Measurements from ENCODE around the gene SLAMF6.
"Not testable (repeated sequence)": the region's sequence is repeated elsewhere in the genome, so short reads cannot be mapped to it uniquely, and the experiment has no call there.

The SLAMF6 gene

DNA sequence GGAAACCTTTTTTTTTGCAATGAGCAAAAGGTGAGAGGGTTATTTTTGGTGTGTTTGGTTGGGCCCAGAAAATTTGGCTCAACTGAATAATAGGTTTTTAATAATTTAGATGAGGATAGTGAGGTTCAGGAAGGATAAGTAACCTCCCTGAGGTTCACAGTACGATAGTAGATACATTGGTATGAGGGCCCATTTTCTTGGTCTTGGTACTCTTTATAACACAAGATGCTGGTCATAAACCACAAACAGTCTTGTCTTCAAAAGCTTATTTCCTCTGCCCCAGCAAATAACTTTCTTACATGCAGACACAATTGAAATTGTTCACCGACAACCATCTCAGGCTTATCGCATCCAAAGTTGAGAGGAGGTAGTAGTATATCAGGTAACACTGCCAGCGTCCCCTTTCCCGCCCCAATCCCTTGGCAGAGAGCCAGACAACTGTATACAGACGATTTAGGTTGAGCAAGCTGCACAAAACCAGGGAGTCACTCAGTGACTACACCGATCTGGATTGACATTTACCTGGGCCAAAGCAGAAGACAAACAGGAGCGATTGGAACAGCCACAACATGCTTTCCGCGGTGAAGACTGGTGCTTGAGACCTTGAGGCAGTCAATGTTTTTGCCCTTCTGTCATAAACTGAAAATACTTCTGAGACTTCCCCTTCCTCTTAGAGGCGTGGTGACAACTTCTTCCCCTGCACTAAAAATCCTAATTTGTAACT, at the start of gene SLAMF6:
SLAMF6 (minus strand) TSS at position 634 of the 724 bp plus-strand sequence; CDS start at position 571, 63 bp downstream.
- Histone ChIP-seq H3K4me3 (ENCODE audit: low read length) (no peak within 1 kb of the TSS), H3K27me3 (ENCODE audit: control insufficient read depth, insufficient read depth, low read length) (no peaks in the 10 kb centered on the region), H3K27ac (ENCODE audit: low read length) (no peak within 1 kb of the TSS), H3K9me3 (ENCODE audit: control insufficient read depth, low read depth, low read length) (no peaks in the 10 kb centered on the region), H3K36me3 (ENCODE audit: control insufficient read depth, low read depth, low read length) (no peaks in the 10 kb centered on the region), H3K4me1 (ENCODE audit: control insufficient read depth, low read depth, low read length) (peaks cover 20% of the 10 kb centered on the region), H3K9ac (ENCODE audit: low read length) (no peak within 1 kb of the TSS)

DNA sequence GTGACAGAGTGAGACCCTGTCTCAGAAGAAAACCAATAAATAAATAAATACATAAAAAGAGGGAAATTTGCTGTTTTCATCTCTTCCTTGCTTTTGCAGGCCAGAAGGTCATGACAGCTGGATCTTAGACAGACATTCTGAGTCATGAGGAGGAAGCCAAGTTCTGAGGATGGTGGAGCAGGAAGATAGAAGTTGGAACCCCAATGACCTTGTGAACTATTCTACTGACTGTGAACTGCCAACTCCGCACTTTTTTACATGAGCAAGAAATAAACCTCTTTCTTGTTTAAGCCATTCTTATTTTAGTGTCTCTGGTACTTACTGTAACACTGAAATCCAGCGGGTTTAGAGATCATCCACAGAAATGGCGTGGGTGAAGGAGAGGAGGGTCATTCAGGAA, 47.8 kb upstream of the SLAMF6 start:
- Histone ChIP-seq H3K4me1 (ENCODE audit: control insufficient read depth, low read depth, low read length) (no peaks in the 10 kb centered on the region), H3K27me3 (ENCODE audit: control insufficient read depth, insufficient read depth, low read length) (no peaks in the 10 kb centered on the region), H3K27ac (ENCODE audit: low read length) (no peak overlapping the region), H3K36me3 (ENCODE audit: control insufficient read depth, low read depth, low read length) (no peaks in the 10 kb centered on the region), H3K4me3 (ENCODE audit: low read length) (no peak overlapping the region), H3K9ac (ENCODE audit: low read length) (no peak overlapping the region), H3K9me3 (ENCODE audit: control insufficient read depth, low read depth, low read length) (no peaks in the 10 kb centered on the region)

DNA sequence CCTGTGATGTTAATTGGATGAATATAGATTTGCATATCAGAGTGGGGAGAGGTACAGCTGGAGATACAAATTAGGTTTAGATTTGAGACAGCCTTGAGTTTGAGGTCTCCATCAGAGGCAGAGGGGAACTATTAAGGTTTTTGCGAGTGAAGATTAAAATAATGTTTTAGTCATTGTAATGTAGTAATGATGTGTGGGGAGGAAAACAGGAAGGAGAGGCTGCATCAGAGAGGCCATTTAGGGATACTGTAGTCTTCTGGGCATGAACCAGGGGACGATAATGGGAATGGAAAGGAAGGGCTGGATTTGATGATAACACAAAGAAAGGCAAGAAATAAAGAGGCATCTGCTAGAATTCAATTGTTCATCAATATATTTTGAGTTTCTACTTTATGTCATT, 46.8 kb upstream of the SLAMF6 start:
- H3K36me3 ChIP-seq (ENCODE audit: control insufficient read depth, low read depth, low read length), result no peaks in the 10 kb centered on the region
- no peaks in the 10 kb centered on the region for H3K27me3 ChIP-seq (ENCODE audit: control insufficient read depth, insufficient read depth, low read length)
- H3K27ac ChIP-seq (ENCODE audit: low read length), result no peak overlapping the region
- no peak overlapping the region for H3K9ac ChIP-seq (ENCODE audit: low read length)
- H3K4me3 ChIP-seq (ENCODE audit: low read length), result no peak overlapping the region
- no peaks in the 10 kb centered on the region for H3K4me1 ChIP-seq (ENCODE audit: control insufficient read depth, low read depth, low read length)
- H3K9me3 ChIP-seq (ENCODE audit: control insufficient read depth, low read depth, low read length), result no peaks in the 10 kb centered on the region

DNA sequence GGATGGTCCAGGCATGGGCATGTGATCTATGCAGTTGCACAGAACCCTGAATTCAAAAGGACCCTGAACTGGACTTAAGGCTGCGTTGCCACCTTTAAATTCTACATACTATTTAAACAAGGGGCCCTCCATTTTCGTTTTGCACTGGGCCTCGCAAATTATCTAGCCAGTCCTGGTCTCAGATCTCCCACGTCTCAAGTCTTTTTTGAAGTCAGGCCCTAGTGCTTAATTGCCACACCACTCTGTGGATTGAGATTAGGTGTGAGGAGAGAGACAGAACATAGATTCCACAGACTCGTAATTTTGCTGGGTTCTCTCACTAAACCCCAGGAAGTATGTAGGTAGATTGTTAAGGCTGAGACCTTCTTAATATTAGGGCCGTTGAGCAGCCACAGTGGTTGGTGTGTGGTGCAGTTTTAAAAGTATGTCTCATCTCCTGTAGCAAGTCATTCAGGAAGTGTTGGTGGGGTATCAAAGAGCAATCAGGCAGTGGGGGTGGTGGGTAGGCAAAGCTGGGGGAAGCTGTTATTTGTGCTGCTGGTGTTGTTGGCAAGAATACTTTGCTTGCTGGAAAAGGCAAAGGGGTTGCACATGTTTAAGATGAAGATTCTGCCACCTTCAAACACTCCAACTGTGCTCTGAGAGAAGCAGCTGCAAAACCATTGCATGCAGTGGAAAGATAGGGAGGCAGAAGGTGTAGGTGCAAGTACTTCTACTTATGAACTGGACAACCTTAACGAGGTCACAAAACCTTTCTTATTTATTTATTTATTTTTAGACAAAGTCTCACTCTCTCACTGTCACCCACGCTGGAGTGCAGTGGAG, 45.0 kb upstream of the SLAMF6 start:
- Histone ChIP-seq H3K27me3 (ENCODE audit: control insufficient read depth, insufficient read depth, low read length) (no peaks in the 10 kb centered on the region), H3K9ac (ENCODE audit: low read length) (no peak overlapping the region), H3K9me3 (ENCODE audit: control insufficient read depth, low read depth, low read length) (no peaks in the 10 kb centered on the region), H3K4me1 (ENCODE audit: control insufficient read depth, low read depth, low read length) (no peaks in the 10 kb centered on the region), H3K27ac (ENCODE audit: low read length) (no peak overlapping the region), H3K36me3 (ENCODE audit: control insufficient read depth, low read depth, low read length) (no peaks in the 10 kb centered on the region), H3K4me3 (ENCODE audit: low read length) (no peak overlapping the region)

DNA sequence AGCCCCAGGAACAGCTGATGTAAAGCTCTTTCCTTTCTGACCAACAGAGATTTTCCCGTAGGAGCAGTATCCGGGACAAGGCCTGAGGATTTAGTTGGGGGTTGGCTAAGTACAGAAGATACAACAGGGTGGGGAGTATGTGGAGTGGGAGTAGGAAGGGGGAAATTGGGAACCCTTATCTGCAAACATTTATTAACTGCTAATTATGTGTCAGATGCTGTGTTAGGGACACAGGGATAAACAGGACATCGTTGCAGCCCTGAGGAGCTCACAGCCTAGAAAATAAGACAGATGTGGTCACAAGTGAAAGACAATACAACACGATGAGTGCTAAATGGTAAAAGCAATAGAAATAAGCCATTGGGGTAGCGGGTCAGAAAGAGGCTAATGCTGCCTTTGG, 44.3 kb upstream of the SLAMF6 start:
- no peaks in the 10 kb centered on the region for H3K4me1 ChIP-seq (ENCODE audit: control insufficient read depth, low read depth, low read length)
- no peak overlapping the region for H3K9ac ChIP-seq (ENCODE audit: low read length)
- H3K27me3 ChIP-seq (ENCODE audit: control insufficient read depth, insufficient read depth, low read length), result no peaks in the 10 kb centered on the region

DNA sequence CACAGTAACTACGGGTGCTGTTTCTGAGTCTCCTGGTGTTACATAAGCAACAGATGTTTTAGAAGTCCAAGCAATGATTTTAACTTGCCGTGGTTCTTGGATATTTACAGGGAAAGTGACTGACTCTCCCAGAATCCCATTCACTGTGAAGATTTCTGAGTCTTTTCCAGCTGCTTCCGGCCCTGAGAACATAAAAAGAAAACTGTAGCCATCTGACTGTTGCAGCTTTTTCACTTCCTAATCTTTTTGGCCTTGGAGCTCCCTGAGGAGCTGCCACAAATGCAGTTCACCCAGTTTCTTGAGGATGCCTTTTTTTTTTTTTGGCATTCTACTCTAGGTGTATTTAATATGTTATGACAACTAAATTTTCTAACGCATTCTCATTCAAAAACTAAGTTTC, 42.5 kb upstream of the SLAMF6 start:
- H3K9ac ChIP-seq (ENCODE audit: low read length), result no peak overlapping the region
- no peak overlapping the region for H3K27ac ChIP-seq (ENCODE audit: low read length)

More for the DNA sequence above, 44.3 kb upstream of the SLAMF6 start:
- Histone ChIP-seq H3K4me3 (ENCODE audit: low read length) (no peak overlapping the region), H3K9me3 (ENCODE audit: control insufficient read depth, low read depth, low read length) (no peaks in the 10 kb centered on the region), H3K36me3 (ENCODE audit: control insufficient read depth, low read depth, low read length) (no peaks in the 10 kb centered on the region), H3K27ac (ENCODE audit: low read length) (no peak overlapping the region)

DNA sequence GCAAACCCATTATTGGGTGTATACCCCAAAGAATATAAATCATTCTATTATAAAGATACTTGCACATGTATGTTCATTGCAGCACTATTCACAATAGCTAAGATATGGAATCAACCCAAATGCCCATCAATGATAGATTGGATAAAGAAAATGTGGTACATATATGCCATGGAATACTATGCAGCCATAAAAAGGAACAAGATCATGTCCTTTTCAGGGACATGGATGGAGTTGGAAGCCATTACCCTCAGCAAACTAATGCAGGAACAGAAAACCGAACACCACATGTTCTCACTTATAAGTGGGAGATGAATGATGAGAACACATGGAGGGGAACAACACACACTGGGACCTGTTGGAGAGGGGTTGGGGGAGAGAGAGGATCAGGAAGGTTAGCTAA, 40.2 kb upstream of the SLAMF6 start:
- not testable (repeated sequence) for H3K36me3 ChIP-seq (ENCODE audit: control insufficient read depth, low read depth, low read length); H3K27ac ChIP-seq (ENCODE audit: low read length); H3K27me3 ChIP-seq (ENCODE audit: control insufficient read depth, insufficient read depth, low read length); H3K4me1 ChIP-seq (ENCODE audit: control insufficient read depth, low read depth, low read length); H3K9ac ChIP-seq (ENCODE audit: low read length); H3K4me3 ChIP-seq (ENCODE audit: low read length); H3K9me3 ChIP-seq (ENCODE audit: control insufficient read depth, low read depth, low read length)

More for the DNA sequence above, 42.5 kb upstream of the SLAMF6 start:
- H3K36me3 ChIP-seq (ENCODE audit: control insufficient read depth, low read depth, low read length), result no peaks in the 10 kb centered on the region
- no peaks in the 10 kb centered on the region for H3K4me1 ChIP-seq (ENCODE audit: control insufficient read depth, low read depth, low read length)
- H3K9me3 ChIP-seq (ENCODE audit: control insufficient read depth, low read depth, low read length), result no peaks in the 10 kb centered on the region
- H3K27me3 ChIP-seq (ENCODE audit: control insufficient read depth, insufficient read depth, low read length), result no peaks in the 10 kb centered on the region
- no peak overlapping the region for H3K4me3 ChIP-seq (ENCODE audit: low read length)

DNA sequence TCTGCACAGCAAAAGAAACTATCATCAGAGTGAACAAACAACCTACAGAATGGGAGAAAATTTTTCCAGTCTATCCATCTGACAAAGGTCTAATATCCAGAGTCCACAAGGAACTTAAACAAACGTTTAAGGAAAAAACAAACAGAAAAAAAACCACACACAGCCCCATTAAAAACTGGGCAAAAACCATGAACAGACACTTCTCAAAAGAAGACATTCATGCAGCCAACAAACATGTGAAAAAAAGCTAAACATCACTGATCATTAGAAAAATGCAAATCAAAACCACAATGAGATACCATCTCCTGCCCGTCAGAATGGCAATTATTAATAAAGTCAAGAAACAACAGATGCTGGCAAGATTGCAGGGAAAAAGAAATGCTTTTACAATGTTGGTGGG, 39.7 kb upstream of the SLAMF6 start:
- H3K27me3 ChIP-seq (ENCODE audit: control insufficient read depth, insufficient read depth, low read length); H3K4me1 ChIP-seq (ENCODE audit: control insufficient read depth, low read depth, low read length); H3K27ac ChIP-seq (ENCODE audit: low read length); H3K4me3 ChIP-seq (ENCODE audit: low read length); H3K9ac ChIP-seq (ENCODE audit: low read length); H3K36me3 ChIP-seq (ENCODE audit: control insufficient read depth, low read depth, low read length); H3K9me3 ChIP-seq (ENCODE audit: control insufficient read depth, low read depth, low read length): not testable (repeated sequence)

DNA sequence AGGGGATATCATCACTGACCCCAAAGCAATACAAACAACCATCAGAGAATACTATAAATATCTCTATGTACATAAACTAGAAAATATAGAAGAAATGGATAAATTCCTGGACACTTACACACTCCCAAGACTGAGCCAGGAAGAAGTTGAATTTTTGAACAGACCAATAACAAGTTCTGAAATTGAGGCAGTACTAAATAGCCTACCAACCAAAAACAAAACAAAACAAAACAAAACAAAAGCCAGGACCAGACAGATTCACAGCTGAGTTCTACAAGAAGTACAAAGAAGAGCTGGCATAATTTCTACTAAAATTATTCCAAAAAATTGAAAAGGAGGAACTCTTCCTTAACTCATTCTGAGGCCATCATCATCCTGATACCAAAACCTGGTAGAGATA, 37.8 kb upstream of the SLAMF6 start:
- Histone ChIP-seq H3K4me1 (ENCODE audit: control insufficient read depth, low read depth, low read length) (no peaks in the 10 kb centered on the region), H3K9me3 (ENCODE audit: control insufficient read depth, low read depth, low read length) (no peaks in the 10 kb centered on the region), H3K4me3 (ENCODE audit: low read length) (no peak overlapping the region), H3K36me3 (ENCODE audit: control insufficient read depth, low read depth, low read length) (no peaks in the 10 kb centered on the region), H3K27ac (ENCODE audit: low read length) (no peak overlapping the region), H3K9ac (ENCODE audit: low read length) (no peak overlapping the region), H3K27me3 (ENCODE audit: control insufficient read depth, insufficient read depth, low read length) (no peaks in the 10 kb centered on the region)

DNA sequence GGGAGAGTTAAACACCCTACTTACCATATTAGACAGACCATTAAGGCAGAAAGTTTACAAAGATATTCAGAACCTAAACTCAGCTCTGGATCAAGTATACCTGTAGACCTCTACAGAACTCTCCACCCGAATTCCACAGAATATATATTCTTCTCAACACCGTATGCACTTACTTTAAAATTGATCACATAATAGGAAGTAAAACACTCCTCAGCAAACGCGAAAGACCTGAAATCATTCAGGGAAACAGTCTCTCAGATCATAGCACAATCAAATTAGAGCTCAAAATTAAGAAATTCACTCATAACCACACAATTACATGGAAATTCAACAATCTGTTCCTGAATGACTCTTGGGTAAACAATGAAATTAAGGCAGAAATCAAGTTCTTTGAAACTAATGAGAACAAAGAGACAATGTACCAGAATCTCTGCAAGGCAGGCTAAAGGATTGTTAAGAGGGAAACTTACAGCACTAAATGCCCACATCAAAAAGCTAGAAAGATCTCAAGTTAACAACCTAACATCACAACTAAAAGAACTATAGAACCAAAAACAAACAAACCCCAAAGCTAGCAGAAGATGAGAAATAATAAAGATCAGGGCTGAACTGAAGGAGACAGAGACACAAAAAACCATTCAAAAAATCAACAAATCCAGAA, 37.1 kb upstream of the SLAMF6 start:
- Histone ChIP-seq H3K36me3 (ENCODE audit: control insufficient read depth, low read depth, low read length) (no peaks in the 10 kb centered on the region), H3K4me3 (ENCODE audit: low read length) (no peak overlapping the region), H3K27ac (ENCODE audit: low read length) (no peak overlapping the region), H3K4me1 (ENCODE audit: control insufficient read depth, low read depth, low read length) (no peaks in the 10 kb centered on the region), H3K9ac (ENCODE audit: low read length) (no peak overlapping the region), H3K9me3 (ENCODE audit: control insufficient read depth, low read depth, low read length) (no peaks in the 10 kb centered on the region), H3K27me3 (ENCODE audit: control insufficient read depth, insufficient read depth, low read length) (no peaks in the 10 kb centered on the region)

DNA sequence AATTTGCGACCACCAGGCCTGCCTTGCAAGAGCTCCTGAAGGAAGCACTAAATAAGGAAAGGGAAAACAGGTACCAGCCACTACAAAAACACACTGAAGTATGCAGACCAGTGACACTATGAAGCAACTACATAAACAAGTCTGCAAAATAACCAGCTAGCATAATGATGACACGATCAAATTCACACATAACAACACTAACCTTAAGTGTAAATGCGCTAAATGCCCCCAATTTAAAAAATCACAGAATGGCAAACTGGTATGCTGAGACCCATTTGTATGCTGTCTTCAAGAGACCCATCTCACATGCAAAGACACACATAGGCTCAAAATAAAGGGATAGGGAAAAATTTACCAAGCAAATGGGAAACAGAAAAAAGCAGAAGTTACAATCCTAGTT, 36.4 kb upstream of the SLAMF6 start:
- not testable (repeated sequence) for H3K36me3 ChIP-seq (ENCODE audit: control insufficient read depth, low read depth, low read length); H3K27me3 ChIP-seq (ENCODE audit: control insufficient read depth, insufficient read depth, low read length); H3K9ac ChIP-seq (ENCODE audit: low read length); H3K4me3 ChIP-seq (ENCODE audit: low read length); H3K9me3 ChIP-seq (ENCODE audit: control insufficient read depth, low read depth, low read length); H3K27ac ChIP-seq (ENCODE audit: low read length); H3K4me1 ChIP-seq (ENCODE audit: control insufficient read depth, low read depth, low read length)

Measured in iPS-18a (cell line).